ENCODE data around the gene ADAR. TPM values are rescaled to one million over a fixed set of nuclear protein-coding genes. Genes with fewer than 3 reads are reported as not detected.

ADAR gene
- total RNA-seq, 2 donors from 2014 or later, result 115 to 125 TPM

DNA sequence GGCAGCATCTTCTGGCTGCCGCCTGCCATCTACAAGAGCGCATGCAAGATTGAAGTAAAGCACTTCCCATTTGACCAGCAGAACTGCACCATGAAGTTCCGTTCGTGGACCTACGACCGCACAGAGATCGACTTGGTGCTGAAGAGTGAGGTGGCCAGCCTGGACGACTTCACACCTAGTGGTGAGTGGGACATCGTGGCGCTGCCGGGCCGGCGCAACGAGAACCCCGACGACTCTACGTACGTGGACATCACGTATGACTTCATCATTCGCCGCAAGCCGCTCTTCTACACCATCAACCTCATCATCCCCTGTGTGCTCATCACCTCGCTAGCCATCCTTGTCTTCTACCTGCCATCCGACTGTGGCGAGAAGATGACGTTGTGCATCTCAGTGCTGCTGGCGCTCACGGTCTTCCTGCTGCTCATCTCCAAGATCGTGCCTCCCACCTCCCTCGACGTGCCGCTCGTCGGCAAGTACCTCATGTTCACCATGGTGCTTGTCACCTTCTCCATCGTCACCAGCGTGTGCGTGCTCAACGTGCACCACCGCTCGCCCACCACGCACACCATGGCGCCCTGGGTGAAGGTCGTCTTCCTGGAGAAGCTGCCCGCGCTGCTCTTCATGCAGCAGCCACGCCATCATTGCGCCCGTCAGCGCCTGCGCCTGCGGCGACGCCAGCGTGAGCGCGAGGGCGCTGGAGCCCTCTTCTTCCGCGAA lies 36.6 kb downstream of the ADAR start:
- H3K27me3 ChIP-seq, result peaks cover 9% of the 10 kb centered on the region
- intact Hi-C loops (cut with DNase I), result no loop called here

DNA sequence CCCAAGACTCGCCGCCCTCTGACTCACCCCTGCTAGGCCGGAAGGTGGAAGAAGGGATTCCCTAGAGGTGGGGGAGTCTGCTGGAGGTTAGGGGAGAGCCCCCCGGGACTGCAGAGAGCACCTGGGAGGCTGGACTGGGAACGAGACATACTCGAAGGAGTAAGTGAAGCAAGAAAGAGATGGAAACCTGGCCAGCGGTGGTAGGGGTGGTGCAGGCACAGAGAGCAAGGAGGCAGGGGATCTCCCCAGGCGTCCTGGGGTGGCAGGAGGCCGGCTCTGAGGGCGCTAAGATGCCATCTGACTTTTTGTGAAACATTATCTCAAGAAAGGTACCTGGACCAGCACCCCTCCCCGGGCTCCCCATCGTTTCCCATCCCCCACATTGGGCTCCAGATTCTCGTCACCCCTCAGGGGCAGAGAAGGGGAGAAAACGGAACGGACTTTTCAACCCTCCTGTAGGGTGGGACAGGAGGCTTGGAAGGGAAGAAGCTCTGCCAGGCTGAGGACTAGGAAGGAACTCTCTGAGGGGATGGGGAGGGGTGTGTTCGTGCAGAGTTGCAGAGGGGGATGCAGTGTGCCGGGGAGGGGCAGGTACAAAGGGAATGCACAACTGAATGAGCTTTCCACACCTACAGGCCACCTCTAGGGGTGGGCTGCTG lies 39.7 kb downstream of the ADAR start:
- TF ChIP-seq, protein P1, sequence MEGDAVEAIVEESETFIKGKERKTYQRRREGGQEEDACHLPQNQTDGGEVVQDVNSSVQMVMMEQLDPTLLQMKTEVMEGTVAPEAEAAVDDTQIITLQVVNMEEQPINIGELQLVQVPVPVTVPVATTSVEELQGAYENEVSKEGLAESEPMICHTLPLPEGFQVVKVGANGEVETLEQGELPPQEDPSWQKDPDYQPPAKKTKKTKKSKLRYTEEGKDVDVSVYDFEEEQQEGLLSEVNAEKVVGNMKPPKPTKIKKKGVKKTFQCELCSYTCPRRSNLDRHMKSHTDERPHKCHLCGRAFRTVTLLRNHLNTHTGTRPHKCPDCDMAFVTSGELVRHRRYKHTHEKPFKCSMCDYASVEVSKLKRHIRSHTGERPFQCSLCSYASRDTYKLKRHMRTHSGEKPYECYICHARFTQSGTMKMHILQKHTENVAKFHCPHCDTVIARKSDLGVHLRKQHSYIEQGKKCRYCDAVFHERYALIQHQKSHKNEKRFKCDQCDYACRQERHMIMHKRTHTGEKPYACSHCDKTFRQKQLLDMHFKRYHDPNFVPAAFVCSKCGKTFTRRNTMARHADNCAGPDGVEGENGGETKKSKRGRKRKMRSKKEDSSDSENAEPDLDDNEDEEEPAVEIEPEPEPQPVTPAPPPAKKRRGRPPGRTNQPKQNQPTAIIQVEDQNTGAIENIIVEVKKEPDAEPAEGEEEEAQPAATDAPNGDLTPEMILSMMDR (IDR thresholded peaks at IDR 0.05), result no peak
- no peaks in the 10 kb centered on the region for H3K9me3 ChIP-seq
- H3K4me3 ChIP-seq, result no peak overlapping the region
- no peak overlapping the region for H3K9ac ChIP-seq (ENCODE audit: low read depth in 2 of 2, low read length in 2 of 2)
- H3K27me3 ChIP-seq, result peaks cover 9% of the 10 kb centered on the region
- no peak overlapping the region for H3K27ac ChIP-seq
- no peaks in the 10 kb centered on the region for H3K36me3 ChIP-seq
- no peak for DNase-seq
- H3K4me1 ChIP-seq, result peaks cover 3% of the 10 kb centered on the region
- intact Hi-C loops (cut with DNase I), result loop anchor here (10.0 kb wide), 1 partner anchor 197 kb away; no protein-coding TSS in a partner anchor

More for the DNA sequence above, 36.6 kb downstream of the ADAR start:
- TF ChIP-seq, protein P1 (IDR thresholded peaks at IDR 0.05), result no peak
- no peak overlapping the region for H3K27ac ChIP-seq
- no peaks in the 10 kb centered on the region for H3K9me3 ChIP-seq
- H3K9ac ChIP-seq (ENCODE audit: low read depth in 2 of 2, low read length in 2 of 2), result no peak overlapping the region
- no peak overlapping the region for H3K4me3 ChIP-seq
- H3K4me1 ChIP-seq, result peaks cover 3% of the 10 kb centered on the region
- DNase-seq, result no peak
- H3K36me3 ChIP-seq, result no peaks in the 10 kb centered on the region

DNA sequence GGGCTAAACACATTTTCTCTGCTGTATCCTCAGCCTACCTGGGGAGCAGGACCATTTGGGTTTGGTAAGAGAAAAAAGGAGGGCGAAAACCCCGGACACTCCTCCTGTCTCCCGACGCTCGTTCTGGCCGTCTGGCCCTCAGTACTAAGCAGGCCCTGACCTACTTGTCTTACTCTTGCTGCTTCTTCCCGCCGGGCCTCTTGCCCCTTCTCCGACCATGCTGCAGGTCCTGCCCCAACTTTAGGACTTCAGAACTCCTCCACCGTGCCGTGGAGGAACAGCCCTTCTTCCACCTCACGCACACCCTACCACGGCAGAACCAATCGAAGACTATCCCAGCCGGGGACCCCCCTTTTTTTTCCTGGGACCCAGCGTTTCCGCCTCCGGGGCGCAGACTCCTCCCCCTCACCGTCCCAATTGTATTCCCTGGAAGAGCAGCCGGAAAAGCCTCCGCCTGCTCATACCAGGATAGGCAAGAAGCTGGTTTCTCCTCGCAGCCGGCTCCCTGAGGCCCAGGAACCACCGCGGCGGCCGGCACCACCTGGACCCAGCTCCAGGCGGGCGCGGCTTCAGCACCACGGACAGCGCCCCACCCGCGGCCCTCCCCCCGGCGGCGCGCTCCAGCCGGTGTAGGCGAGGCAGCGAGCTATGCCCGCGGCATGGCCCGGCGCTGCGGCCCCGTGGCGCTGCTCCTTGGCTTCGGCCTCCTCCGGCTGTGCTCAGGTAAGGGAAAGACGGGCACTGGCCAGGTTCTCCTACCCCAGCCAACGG lies 40.4 kb downstream of the ADAR start, which contains the start of gene CHRNB2:
Gene CHRNB2, plus strand, starts transcription at position 393 of the 771 bp plus-strand sequence. Its CDS starts 267 bp downstream, at position 660.
- intact Hi-C loops (cut with DNase I), result loop anchor here (10.0 kb wide), 1 partner anchor 197 kb away; no protein-coding TSS in a partner anchor
- Histone ChIP-seq H3K27me3 (peaks cover 9% of the 10 kb centered on the region), H3K9me3 (no peaks in the 10 kb centered on the region), H3K27ac (no peak within 1 kb of the TSS), H3K9ac (ENCODE audit: low read depth in 2 of 2, low read length in 2 of 2) (no peak within 1 kb of the TSS), H3K4me1 (peaks cover 3% of the 10 kb centered on the region), H3K36me3 (no peaks in the 10 kb centered on the region), H3K4me3 (no peak within 1 kb of the TSS)
- TF ChIP-seq, protein P1 (IDR thresholded peaks at IDR 0.05), result no peak
- peak; percentile 50 for DNase-seq

DNA sequence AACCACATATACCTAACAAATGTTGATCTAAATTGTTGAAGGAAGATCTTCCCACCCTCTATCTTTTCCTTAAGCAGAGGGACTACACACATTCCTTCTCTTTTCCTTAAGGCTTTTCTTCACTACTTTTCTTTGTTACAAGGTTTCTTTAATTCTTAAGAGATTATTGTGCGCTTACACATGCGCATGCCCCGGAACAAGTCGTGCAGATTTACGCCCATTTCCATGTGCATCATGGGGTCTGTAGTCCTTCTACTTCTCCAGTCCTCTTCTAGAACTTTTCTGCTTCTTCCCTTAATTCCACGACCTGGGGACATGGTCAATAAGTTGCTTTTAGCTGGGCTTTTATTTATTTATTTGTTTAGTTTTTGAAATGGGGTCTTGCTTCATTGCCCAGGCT lies 42.1 kb downstream of the ADAR start:
- H3K27me3 ChIP-seq, result peaks cover 9% of the 10 kb centered on the region
- no peak overlapping the region for H3K9ac ChIP-seq (ENCODE audit: low read depth in 2 of 2, low read length in 2 of 2)
- intact Hi-C loops (cut with DNase I), result loop anchor here (10.0 kb wide), 1 partner anchor 199 kb away; no protein-coding TSS in a partner anchor
- no peaks in the 10 kb centered on the region for H3K36me3 ChIP-seq
- peaks cover 3% of the 10 kb centered on the region for H3K4me1 ChIP-seq
- no peaks in the 10 kb centered on the region for H3K9me3 ChIP-seq
- no peak for DNase-seq
- TF ChIP-seq, protein P1 (IDR thresholded peaks at IDR 0.05), result no peak
- no peak overlapping the region for H3K27ac ChIP-seq
- H3K4me3 ChIP-seq, result no peak overlapping the region

DNA sequence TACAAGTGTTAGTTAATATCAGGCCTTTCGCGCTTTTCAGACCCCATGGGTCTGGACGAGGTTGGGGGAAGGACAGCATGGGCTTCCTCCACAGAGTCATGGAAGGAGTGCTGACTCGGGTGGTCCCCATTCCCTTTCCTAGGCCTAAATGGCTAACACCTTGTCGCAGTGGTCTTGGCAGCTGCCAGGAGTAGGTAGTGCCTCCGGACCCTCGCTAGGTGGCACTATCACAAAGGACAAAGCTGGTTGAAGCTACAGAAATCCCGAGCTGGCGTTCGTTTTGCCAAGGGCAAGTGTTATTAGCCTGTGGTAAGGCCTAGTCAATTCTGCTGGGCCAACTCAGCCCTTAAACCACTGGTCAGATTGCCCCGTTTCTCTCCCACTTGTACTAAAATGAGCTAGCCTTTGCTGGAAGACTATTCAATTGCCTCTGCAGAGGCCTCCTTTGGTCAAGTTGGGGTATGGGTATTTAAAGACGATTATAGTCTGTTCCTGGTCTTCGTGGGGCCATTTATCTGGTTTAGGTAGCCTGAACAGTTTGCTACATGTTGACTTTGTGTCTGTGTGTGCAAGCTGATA lies 48.4 kb downstream of the ADAR start:
- no peaks in the 10 kb centered on the region for H3K27me3 ChIP-seq
- H3K27ac ChIP-seq, result peak overlapping the region; percentile 88
- peak overlapping the region; percentile 77 to 93 for H3K9ac ChIP-seq (ENCODE audit: low read depth in 2 of 2, low read length in 2 of 2)
- TF ChIP-seq, protein P1 (IDR thresholded peaks at IDR 0.05), result peak; percentile 93
- DNase-seq, result peak; percentile 90
- intact Hi-C loops (cut with DNase I), result loop anchor here (5.0 to 10.0 kb wide), 2 partner anchors 205 to 318 kb away; no protein-coding TSS in a partner anchor
- peaks cover 7% of the 10 kb centered on the region for H3K4me1 ChIP-seq
- H3K9me3 ChIP-seq, result no peaks in the 10 kb centered on the region
- H3K36me3 ChIP-seq, result peaks cover 13% of the 10 kb centered on the region
- H3K4me3 ChIP-seq, result peak overlapping the region; percentile 44
